ENCODE results near the gene PTPRO. TPM values are rescaled to one million over a fixed set of nuclear protein-coding genes. Genes with fewer than 3 reads are reported as not detected.

Gene PTPRO
- total RNA-seq, 1 donor from 2014 or later = 3.7 TPM

GRCh38 chr12:15427913-15428312 lies 105.6 kb downstream of the PTPRO start:
- DNase-seq (ENCODE audit: low spot score) = no peak
- intact Hi-C loops (cut with DNase I) = no loop called here
- no peak for ATAC-seq

- ATAC-seq (no peak), DNase-seq (ENCODE audit: low spot score) (no peak)
- intact Hi-C loops (cut with DNase I) = no loop called here
These were observed 106.3 kb downstream of the PTPRO start for GRCh38 chr12:15428632-15429031.

- DNase-seq (ENCODE audit: low spot score) = no peak
- ATAC-seq = no peak
- intact Hi-C loops (cut with DNase I) = no loop called here
These were observed 107.0 kb downstream of the PTPRO start for GRCh38 chr12:15429262-15429661.

DNA sequence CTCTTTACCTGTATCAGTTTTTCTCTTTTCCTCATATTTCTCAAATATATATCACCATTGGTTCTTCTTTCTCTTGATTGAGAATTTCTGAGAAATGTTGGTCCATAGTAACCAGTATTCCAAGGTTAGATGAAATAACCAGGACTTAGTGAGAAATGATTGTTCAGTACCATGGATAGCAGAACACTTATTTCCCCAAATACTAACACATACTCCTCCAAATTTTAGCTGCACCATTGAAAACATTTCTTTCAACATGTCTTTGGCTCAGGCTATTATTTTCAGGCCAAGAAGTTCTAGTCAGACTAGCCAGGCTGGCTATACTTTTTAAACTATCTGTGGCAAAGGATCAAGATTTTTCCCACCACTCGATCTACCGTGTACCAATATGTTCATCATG lies 113.3 kb downstream of the PTPRO start:
- DNase-seq (ENCODE audit: low spot score) (no peak), ATAC-seq (no peak)

GRCh38 chr12:15439459-15439858 lies 117.2 kb downstream of the PTPRO start:
- intact Hi-C loops (cut with DNase I) = no loop called here
- no peak for DNase-seq (ENCODE audit: low spot score)

More for the DNA sequence above, 113.3 kb downstream of the PTPRO start:
- intact Hi-C loops (cut with DNase I) = no loop called here

GRCh38 chr12:15443050-15443449 lies 120.7 kb downstream of the PTPRO start:
- no peak for ATAC-seq
- intact Hi-C loops (cut with DNase I) = no loop called here
- no peak for DNase-seq (ENCODE audit: low spot score)

More at GRCh38 chr12:15439459-15439858, 117.2 kb downstream of the PTPRO start:
- no peak for ATAC-seq

GRCh38 chr12:15443611-15444010 lies 121.3 kb downstream of the PTPRO start:
- ATAC-seq (no peak), DNase-seq (ENCODE audit: low spot score) (no peak)
- intact Hi-C loops (cut with DNase I) = no loop called here

- DNase-seq (ENCODE audit: low spot score) (no peak), ATAC-seq (no peak)
- intact Hi-C loops (cut with DNase I) = no loop called here
These were observed 122.2 kb downstream of the PTPRO start for GRCh38 chr12:15444523-15444922.

- DNase-seq (ENCODE audit: low spot score) (no peak), ATAC-seq (no peak)
- intact Hi-C loops (cut with DNase I) = no loop called here
These were observed 124.5 kb downstream of the PTPRO start for GRCh38 chr12:15446807-15447206.

GRCh38 chr12:15453613-15454012 lies 131.3 kb downstream of the PTPRO start:
- intact Hi-C loops (cut with DNase I) = no loop called here

GRCh38 chr12:15458008-15458407 lies 135.7 kb downstream of the PTPRO start:
- no peak for ATAC-seq
- intact Hi-C loops (cut with DNase I) = no loop called here

More at GRCh38 chr12:15453613-15454012, 131.3 kb downstream of the PTPRO start:
- ATAC-seq = no peak
- no peak for DNase-seq (ENCODE audit: low spot score)

GRCh38 chr12:15468911-15469310 lies 146.6 kb downstream of the PTPRO start:
- intact Hi-C loops (cut with DNase I) = no loop called here
- ATAC-seq (no peak), DNase-seq (ENCODE audit: low spot score) (no peak)

More at GRCh38 chr12:15458008-15458407, 135.7 kb downstream of the PTPRO start:
- DNase-seq (ENCODE audit: low spot score) = no peak

DNA sequence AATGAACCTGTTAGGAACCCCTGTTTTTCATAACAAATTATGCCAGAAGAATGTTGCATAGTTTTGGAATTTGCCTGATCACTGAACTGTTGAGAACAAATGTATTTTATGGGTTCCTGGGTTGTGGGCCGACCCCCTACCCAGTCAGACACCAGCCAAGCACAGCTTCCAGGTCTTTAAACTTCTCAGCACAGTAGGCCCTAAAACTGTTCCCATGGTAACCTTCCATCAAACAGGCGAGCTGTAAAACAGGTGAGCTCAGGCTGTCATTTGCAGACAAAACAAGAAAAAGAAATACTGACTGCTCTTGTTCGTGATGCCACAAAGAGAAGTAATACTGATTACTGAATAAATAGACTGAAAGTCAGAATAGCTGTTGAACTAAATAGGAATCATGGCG lies 147.0 kb downstream of the PTPRO start:
- ATAC-seq = no peak
- intact Hi-C loops (cut with DNase I) = no loop called here
- no peak for DNase-seq (ENCODE audit: low spot score)

DNA sequence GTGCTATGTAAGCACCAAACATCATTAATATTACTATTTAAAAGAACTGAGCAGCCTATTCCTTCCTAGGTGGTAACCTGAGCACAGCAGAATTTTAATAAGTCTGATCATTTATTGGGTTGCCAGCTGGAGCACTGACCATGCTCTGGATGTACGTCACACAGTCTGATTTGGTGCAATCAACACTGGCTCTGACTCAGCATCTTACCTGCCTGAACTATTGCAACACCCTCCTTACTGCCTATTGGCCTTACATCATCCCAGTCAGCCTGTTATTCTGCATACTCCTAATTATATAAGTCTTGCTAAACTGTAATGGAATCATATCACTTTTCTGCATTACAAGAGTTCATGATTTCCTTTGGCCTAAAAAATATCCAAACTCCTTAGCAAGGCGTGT lies 149.7 kb downstream of the PTPRO start:
- no peak for DNase-seq (ENCODE audit: low spot score)
- intact Hi-C loops (cut with DNase I) = no loop called here
- ATAC-seq = no peak

- intact Hi-C loops (cut with DNase I) = no loop called here
- DNase-seq (ENCODE audit: low spot score) = no peak
- no peak for ATAC-seq
These were observed 152.5 kb downstream of the PTPRO start for GRCh38 chr12:15474766-15475165.

- DNase-seq (ENCODE audit: low spot score) (no peak), ATAC-seq (no peak)
- intact Hi-C loops (cut with DNase I) = no loop called here
These were observed 155.5 kb downstream of the PTPRO start for GRCh38 chr12:15477761-15478160.

DNA sequence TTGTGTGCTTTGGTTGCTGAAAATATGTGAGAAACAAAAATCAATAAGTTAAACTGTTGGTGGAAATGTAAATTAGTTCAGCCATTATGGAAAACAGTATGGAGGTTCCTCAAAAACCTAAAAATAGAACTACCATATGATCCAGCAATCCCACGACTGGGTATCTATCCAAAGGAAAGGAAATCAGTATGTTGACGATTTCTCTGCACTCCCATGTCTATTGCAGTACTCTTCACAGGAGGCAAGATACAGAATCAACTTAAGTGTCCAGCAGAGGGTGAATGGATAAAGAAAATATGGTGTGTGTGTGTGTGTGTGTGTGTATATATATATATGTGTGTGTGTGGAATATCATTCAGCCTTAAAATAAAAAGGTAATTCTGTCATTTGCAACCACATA lies 159.5 kb downstream of the PTPRO start:
- DNase-seq (ENCODE audit: low spot score) (no peak), ATAC-seq (no peak)
- intact Hi-C loops (cut with DNase I) = no loop called here

GRCh38 chr12:15485466-15485865 lies 163.2 kb downstream of the PTPRO start:
- intact Hi-C loops (cut with DNase I) = no loop called here
- DNase-seq (ENCODE audit: low spot score) = no peak
- ATAC-seq = no peak

DNA sequence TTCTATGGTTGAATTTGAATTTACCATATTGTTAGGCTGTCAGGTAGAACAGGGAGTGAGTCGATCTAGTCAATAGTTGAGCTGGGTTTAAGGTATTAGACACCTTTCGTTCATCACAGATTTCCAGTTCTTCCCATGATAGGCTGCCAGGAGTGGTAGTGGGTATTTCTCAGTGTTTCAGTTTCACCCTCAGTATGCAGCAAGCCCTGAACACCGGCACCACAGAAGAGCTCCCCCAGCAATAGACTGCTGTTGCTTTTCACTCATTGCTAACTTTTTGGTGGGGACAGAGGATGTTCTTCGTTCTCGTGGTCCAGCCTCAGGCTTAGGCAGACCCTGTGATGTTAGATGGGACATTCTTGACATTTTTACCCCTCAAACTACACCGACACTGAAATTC lies 164.6 kb downstream of the PTPRO start:
- DNase-seq (ENCODE audit: low spot score) (no peak), ATAC-seq (no peak)
- intact Hi-C loops (cut with DNase I) = no loop called here

GRCh38 chr12:15488481-15488880 lies 166.2 kb downstream of the PTPRO start:
- intact Hi-C loops (cut with DNase I) = no loop called here
- DNase-seq (ENCODE audit: low spot score) = no peak

GRCh38 chr12:15494329-15495046 lies 172.2 kb downstream of the PTPRO start:
- DNase-seq (ENCODE audit: low spot score) (no peak), ATAC-seq (no peak)
- intact Hi-C loops (cut with DNase I) = no loop called here

More at GRCh38 chr12:15488481-15488880, 166.2 kb downstream of the PTPRO start:
- ATAC-seq = no peak

Data from sciatic nerve (tissue), 2 donors.